NCI-H2171 (cell line): Measurements from ENCODE around the gene CCT2.
A peak's percentile ranks its signal among the peaks of the same experiment; 100 is the strongest.
"Not testable (repeated sequence)": the region's sequence is repeated elsewhere in the genome, so short reads cannot be mapped to it uniquely, and the experiment has no call there.

Experiments
- DNase-seq: peaks from one replicate; lab custom pipeline; 2025; lab: John Stamatoyannopoulos, UW

CCT2 gene

DNA sequence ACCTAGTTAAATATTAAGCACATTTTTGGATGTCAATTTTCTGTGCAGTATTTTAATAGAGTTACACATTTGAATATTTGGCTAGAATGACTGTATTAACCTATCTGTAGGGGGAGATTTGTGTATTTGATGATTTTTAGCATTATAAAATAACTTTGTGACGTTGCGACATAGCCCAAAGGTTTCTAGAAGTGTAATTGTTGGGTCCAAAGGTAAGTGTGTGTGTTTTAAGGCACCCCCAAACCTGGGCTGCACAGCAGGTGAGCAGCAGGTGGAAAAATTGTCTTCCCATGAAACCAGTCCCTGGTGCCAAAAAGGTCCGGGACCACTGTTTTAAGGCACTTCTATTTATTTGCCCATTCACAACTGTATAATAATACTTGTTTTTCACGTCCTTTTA, 3.3 kb downstream of the CCT2 start:
- DNase-seq: no peak

DNA sequence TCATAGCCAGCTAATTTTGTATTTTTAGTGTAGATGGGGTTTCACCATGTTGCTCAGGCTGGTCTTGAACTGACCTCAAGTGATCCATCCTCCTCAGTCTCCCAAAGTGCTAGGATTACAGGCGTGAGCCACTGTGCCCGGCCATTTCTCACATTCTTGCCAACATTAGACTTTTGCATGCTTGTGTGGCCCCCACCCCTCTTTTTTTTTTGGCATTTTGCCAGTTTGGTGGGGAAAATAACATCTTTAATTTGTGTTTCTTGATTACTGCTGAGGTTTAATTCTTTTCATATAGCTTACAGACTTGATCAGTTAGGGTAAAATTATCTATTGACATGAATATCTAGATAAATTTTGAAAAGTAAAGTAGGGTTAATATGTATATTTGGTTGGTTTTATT, 3.8 kb downstream of the CCT2 start:
- no peak for DNase-seq

DNA sequence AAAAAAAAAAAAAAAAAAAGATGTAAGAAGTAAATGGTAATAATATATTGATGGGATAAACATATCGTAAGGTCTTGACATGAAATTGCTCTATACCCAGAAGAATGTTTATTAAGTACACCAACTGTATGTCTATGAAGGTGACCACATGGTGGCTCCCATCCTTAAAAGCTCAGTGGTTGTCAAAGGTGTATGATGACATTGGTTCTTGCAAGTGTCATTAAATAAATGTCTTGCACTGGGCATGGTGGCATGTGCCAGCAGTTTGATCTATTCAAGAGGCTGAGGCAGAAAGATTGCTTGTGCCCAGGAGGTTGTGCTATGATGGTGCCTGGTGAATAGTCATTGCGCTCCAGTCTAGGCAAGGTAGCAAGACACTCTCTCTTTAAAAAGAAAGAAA, 10.4 kb downstream of the CCT2 start:
- no peak for DNase-seq

DNA sequence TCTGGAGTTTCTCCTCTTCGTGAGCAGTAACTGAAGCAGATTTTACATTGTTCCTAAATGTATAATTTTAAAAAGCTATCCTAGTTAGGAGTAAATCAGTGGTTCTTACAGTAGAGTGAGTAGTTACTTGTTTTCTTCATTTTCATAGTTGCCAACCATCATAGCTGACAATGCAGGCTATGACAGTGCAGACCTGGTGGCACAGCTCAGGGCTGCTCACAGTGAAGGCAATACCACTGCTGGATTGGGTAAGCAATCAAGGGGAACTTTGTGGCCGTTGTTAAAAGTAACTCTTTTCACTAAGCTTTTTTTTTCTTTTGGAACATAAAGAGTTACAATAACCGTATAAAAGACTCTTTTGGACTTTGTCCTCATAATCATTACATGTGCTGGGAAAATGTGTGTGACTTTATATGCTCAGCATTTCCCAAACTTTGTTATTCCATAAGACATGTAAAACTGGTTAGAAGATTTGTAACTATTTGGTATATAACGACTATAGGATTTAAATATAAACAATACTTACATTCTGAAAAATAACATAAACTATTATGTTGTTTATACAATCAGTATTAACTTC, 13.0 kb downstream of the CCT2 start:
- DNase-seq: no peak

DNA sequence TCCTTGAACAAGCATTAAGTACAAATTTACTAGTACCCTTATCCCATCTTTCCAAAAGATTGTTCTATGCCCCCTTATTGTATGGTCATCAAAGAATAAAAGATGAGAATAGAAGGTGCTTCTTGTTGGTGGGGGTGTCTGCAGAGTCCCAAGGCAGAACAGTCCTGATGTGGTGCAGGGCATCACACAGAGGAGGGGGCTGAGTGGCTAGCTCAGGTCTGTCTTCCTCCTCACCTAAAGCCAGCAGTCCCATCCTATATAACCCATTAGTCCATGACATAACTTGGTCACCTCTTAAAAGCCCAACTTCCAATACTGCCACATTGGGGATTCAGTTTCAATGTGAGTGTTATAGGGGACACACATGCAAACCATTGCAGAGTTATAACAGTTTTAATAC, 15.5 kb downstream of the CCT2 start:
- no peak for DNase-seq

DNA sequence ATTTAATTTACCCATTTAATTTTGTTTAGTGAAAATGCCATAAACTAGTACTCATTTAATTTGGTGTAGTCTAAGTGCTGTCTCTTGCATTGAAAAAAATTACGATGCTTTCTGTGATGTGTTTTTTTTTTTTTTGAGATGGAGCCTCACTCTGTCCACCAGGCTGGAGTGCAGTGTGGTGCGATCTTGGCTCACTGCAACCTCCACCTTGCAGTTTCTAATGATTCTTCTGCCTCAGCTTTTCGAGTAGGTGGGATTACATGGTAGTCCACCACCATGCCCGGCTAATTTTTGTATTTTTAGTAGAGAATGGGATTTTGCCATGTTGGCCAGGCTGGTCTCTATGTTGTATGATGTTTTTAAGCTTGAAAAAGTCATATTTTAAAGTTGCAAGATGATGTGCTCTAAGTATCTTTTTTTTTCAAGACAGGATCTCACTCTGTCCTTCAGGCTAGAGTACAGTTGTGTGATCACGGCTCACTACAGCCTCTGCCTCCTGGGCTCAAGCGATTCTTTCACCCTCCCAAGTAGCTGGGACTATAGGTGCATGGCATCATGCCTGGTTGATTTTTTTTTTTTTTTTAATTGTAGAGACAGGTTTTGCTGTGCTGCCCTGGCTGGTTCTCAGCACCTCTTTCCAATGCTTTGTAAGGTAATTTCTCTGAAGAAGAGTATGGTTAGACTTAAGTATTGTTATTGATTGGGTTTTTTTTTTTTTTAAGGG, 16.9 kb downstream of the CCT2 start:
- no peak for DNase-seq

DNA sequence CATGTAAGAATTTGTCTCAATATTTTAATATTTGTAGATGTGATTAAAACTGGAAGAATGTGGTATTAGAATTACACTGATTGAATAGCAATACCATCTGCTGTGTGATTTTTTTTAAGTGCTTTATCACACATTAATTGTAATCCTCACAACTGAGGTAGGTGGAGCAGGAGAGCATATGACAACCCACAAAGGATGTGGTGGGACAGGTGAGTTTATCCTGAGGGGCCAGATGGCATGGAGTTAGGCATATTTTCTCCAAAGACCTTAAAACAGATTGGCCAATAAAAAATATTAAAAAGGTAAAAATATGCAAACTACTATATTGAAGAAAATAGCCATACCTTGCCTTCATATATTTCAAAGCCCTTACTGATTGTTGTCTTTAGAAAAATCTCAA, 17.7 kb downstream of the CCT2 start:
- DNase-seq: peak; percentile 47

DNA sequence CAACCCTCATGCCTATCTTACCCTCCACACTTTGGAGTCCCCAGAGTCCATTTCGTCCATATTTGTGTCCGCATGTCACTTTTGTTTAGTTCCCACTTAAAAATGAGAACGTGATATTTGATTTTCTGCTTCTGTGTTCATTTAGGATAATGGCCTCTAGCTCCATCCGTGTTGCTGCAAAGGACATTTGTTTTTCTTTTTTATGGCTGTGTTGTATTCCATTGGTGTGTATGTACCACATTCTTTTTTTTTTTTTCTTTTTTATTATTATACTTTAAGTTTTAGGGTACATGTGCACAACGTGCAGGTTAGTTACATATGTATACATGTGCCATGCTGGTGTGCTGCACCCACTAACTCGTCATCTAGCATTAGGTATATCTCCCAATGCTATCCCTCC, 18.3 kb downstream of the CCT2 start:
- not testable (repeated sequence) for DNase-seq

DNA sequence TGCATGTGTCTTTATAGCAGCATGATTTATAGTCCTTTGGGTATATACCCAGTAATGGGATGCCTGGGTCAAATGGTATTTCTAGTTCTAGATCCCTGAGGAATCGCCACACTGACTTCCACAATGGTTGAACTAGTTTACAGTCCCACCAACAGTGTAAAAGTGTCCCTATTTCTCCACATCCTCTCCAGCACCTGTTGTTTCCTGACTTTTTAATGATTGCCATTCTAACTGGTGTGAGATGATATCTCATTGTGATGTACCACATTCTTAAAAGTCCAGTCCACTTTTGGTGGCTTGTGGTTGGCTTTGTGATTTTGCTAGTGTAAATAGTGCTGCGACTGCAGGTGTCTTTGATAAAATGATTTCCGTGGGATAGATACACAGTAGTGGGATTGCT, 19.0 kb downstream of the CCT2 start:
- DNase-seq: not testable (repeated sequence)

DNA sequence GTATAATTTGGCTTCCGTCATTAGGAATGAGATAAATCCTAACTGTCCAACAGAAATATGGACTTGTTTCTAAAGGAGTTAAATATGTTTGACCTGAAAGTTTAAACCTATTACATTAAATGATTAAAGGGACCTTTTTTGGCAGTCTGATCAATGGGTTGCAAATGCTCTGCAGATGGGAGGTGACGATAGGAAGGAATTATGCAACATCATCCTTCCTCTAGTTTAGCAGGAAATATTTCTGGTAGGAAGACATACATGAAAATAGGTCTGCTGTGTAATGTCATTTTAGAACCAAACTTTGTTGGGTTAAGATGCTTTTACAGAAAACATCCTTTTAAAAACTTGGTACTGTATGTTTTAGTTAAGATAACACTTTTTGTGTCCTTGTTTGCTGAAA, 22.9 kb downstream of the CCT2 start:
- no peak for DNase-seq

DNA sequence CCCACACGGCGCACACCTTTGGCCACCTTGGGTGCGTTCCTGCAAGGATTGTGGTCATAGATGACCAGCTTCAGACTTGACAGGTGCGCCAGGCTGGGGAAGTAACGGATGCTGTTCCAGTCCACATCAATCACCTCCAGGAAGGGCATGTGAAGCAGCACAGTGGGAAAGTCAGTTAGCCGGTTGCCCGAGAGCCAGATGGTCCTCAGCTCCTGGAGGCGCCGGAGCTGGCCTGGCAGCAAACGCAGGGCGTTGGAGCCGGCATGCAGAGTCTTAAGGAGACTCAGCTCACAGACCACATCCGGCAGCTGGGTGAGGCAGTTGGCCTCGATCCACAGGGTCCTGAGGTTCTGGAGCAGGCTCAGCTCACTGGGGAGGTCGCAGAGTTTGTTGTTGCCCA, 24.9 kb downstream of the CCT2 start:
- no peak for DNase-seq

DNA sequence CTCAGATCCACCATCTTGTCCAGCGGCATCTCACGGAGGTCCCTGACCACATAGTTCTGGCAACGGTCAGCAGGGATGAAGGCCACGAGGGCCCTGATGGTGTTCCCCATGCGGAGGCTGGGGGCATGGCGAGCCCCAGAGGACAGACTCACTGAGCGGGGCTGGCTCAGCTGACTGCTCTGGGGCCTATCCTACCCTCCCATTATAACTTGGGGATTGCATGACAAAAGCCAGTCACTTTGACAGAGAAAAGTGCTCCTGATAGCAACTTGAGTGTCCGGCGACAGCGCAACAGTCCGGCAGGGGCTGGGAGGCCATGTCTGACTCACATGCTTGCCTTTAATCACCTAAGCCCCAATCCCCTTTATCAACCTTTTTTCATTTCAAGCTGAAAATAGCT, 25.5 kb downstream of the CCT2 start, which contains the start of gene LRRC10:
LRRC10 (minus strand) TSS at position 179 of the 400 bp plus-strand sequence; CDS start at position 110, 69 bp downstream.
- no peak for DNase-seq

DNA sequence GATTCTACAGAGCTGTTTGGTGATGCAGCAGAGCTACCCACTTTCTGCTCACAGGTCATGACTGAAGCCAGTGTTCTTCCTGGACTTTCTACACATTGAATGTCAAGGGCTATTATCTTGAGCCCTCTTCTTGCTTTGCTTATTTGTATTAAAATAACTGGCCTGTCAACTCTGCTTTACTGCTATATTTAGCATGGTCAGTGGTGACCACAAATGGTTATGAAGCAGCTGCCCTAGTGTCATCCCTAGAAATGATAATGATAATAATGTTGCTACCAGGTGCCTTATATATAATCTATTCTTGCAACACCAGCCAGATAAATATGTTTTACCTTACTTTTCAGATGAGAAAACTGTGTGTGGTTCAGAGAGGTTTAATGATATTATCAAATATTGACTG, 28.1 kb downstream of the CCT2 start:
- DNase-seq: no peak

DNA sequence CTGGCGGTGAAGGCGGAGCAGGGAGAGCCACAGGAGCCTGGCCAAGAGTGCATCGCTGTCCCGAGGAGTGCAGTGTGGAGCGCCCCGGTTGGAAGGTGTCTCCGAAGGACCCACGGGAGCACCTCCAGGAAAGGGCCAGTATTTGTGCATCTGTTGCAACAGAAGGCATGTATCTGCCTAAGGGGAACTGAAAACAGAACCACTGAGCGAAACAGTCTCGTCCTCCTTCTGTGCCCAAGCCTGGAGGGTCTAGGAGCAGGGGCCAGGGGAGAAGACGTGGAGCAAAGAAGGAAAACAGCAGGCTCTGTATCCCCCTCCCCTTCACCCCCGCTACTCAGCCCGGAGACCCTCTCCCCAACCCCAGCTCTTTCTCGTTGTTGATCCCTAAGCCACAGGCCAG, 30.8 kb downstream of the CCT2 start:
- peak; percentile 58 for DNase-seq

DNA sequence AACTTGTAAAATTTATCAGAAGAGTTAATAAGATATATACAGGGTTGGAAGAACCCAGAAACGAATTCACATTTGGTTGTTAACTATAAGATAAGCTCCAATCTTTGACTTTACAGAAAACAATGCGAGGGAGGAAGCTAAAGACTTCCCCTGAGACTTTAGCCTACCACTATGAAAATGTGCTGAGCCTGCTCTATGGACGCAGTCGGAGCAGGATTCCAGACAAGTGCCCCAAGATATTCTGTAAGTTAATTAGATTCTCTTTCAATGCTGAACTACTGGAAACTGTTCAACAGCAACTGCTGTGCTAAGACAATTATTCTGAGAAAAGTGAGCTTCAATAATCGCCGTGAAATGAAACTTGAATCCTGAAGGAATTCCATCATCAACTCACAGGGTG, 33.8 kb downstream of the CCT2 start:
- DNase-seq: no peak

DNA sequence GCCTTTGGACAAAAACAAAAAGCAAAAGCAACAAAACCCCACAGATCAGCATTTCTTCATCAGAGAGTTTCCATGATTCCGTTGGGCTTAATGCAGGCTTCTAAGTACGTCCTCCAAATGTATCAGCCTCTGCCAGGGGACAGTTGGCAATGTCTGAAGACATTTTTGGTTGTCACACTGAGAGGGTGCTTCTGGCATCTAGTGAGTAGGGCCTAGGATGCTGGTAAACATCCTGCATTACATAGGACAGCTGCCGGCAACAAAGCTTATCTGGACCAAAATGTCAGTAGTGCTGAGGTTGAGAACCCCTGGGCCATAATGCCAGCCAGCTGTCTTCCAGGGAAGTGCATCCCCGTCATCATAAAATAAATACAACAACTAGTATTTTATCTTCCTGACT, 34.8 kb downstream of the CCT2 start:
- DNase-seq: no peak

DNA sequence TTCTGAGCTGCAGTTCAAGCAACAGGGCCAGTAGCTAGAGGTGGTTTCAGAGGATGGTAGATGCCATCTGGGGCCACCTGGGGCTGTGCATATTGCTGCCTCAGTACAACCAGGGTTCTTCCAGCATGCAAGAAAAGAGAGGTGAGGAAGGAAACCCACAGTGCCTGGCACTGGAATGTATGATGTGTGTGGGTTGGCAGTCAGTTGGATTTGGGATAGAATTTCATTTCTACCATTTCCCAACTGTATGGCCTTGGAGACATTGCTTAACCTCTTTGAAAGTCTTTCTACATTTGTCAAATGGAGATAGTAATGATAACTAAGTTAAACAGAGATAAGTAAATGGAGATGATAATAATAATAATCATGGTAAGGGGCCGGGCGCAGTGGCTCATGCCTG, 35.7 kb downstream of the CCT2 start:
- no peak for DNase-seq

DNA sequence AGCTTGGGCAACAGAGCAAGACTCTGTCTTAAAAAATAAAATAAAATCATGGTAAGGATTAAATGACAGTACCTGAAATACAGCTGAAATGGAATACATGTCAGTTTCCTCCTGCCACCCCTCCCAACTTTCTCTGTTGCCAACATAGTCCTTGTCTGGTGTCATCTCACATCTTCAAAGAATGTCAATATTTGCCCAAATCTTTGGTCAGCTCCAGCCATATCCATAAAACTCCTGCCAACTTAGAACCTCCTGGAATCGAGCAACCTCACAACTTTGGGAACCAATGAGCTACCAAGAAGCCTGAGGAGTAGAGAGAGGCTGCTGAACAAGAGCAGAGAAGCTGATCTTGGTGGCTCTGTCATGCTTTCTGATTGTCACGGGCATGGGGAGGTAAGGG, 36.3 kb downstream of the CCT2 start:
- DNase-seq: no peak

DNA sequence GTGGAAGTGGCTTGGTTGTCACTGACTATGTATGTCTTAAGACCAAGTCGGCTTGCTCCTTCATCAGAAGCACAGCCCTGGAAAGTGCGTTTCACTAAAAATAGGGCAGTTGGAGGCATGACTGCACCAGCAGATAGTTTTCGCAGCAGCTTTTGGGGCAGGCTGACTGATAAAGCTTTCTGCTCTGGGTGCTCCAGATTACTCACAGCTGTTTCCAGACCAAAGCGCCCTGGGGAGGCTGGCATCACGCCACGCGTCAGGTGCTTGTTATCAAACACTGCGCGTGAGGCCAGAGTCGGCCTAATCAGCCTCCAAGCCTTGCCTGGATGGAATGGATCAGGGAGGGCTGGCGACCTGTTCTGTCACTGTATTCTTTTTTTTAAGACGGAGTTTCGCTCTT, 38.7 kb downstream of the CCT2 start:
- DNase-seq: peak; percentile 76

DNA sequence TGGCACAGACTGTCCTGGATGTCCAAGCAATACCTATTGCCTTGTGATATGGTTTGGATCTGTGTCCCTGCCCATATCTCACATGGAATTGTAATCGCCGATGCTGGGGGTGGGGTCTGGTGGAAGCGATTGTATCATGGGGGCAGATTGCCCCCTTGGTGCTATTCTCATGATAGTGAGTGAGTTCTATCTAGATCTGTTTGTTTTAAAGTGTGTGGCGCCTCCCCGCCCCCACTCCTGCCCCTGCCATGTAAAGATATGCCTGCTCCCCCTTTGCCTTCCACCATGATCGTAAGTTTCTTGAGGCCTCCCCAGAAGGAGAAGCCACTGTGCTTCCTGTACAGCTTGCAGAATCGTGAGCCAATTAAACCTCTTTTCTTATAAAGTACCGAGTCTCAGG, 42.2 kb downstream of the CCT2 start:
- DNase-seq: no peak

DNA sequence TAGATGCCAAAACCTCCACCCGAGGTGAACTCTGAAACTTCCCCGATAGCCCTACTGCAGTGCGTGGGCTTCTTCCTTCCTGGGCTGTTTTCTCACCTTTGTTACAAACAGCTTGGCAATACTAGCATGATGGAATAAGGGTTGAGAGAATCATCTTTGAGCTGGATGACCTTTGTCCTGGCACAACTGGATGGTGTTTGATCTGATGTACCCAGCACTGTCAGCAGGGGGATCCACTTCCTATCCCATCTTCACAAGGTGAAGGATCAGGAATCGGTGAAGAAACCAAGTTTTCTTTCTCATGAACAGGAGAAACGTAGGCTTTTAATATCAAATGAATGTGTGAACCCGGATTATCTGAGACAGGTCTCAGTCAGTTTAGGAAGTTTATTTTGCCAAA, 44.9 kb downstream of the CCT2 start:
- DNase-seq: no peak

DNA sequence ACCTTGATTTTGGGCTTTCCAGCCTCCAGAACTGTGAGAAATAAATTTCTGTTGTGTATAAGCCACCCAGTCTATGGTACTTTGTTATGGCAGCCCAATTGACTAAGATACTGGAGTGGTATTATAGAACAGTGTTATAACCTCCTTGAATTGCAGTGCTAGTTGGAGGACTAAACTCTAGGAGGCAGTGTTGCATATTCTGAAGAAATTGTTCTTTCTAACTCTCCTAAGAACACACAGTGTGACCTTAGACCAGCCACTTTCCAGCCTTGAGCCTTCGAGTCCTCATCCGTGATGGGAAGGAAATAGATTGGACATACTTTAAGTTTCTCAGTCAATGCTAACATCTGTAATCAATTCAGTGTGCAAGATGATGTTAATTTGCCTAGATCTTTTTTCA, 47.8 kb downstream of the CCT2 start:
- DNase-seq: no peak

DNA sequence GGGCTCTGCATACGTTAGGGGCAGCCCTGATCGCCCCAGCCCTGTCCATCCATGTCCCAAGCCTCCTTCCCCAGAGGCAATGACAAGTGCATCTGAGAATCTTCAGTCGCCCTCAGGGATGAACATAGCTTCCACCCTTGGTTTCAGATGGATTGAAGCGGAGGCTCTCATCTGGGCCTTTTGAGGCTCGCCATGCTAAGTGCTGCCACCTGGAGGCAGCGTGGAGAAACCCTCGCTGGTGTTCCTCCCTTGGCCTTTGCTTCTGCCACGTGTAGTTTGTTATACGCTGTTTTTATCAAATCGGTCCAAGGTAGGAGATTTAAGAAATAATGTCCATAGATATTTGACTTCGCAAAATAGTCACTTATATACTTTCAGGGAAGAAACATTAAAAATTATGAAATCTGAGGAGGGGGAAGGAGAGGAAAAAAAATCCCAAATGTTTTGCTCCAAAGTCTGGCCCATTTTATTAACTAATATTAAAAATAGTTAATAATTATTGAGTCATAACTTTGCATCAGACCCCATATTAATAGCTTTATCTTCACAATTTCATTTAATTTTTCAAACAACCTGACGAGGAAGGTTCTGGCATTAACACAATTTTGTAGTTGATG, 54.2 kb downstream of the CCT2 start:
- peak; percentile 30 for DNase-seq

DNA sequence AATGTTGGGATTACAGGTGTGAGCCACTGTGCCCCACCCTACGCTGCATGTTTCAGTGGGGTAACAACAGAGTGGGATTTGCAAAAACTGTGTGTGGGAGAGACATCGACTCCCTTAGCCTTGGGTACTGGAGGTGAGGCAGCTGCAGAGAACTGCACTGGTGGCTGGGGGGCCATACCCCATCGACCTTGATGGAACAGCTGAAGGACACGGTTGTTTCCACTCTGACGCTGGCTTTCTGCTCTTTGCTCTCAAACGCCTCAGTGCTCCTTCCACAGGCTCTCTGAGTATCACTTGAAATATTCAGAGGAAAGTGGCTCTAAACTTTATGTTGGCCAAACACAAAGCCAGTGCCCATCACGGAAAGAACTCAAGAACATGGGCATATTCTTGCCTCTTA, 56.3 kb downstream of the CCT2 start:
- DNase-seq: no peak
